AG04450 (cell line): ENCODE results near the gene RAD51. TPM values are rescaled to one million over a fixed set of nuclear protein-coding genes. Genes with fewer than 3 reads are reported as not detected.

Experiments
- CTCF ChIA-PET: fragments of 300-600, 350-600 bp; formaldehyde crosslinking; extraction: SDS; loops from one replicate; lab custom pipeline; 2022; ENCODE audit warnings: antibody characterized with exemption, inconsistent platforms; lab: Charles Lee
- POLR2A ChIA-PET: fragments of 350-600 bp; formaldehyde crosslinking; extraction: SDS; loops from one replicate; lab custom pipeline; 2021; ENCODE audit warnings: antibody characterized with exemption, inconsistent platforms; lab: Yijun Ruan, JAX
- DNase-seq: peaks from one replicate; pipeline ENCODE4 v3.0.0-alpha.2; 2011; ENCODE audit warnings: low read depth, low spot score
- H3K27ac ChIP-seq: one replicate; pipeline ENCODE4 v1.5.1; 2012; ENCODE audit warnings: low read depth, low read length, control low read depth
- H3K27me3 ChIP-seq: one replicate; pipeline ENCODE4 v1.6.0; 2012; ENCODE audit warnings: low read length; ENCODE audit not compliant: control insufficient read depth, insufficient read depth
- H3K4me3 ChIP-seq: 2 replicates; pipeline ENCODE4 v1.5.1; 2011; ENCODE audit warnings: mild to moderate bottlenecking, low read depth, low read length, control low read depth
- H3K9me3 ChIP-seq: 2 replicates; pipeline ENCODE4 v1.5.1; 2012; ENCODE audit warnings: low read length; ENCODE audit not compliant: control insufficient read depth, insufficient read depth
- CTCF ChIP-seq: IDR thresholded peaks from 2 replicates; pipeline ENCODE4 v1.5.1; 2011; ENCODE audit warnings: low read depth, low read length, control low read depth, inconsistent platforms
- polyA plus RNA-seq: library from polyadenylated mRNA; depleted of rRNA; stranded (reverse); fragments of >200 nt; gene quantifications from 2 replicates; pipeline ENCODE4 v1.2.3, GENCODE V29; 2011

Gene RAD51
- polyA plus RNA-seq, 1 experiment, result 6.0 TPM

GRCh38 chr15:40721701-40722100 lies 26.7 kb downstream of the RAD51 start:
- POLR2A ChIA-PET, result interaction anchor here (0.7 kb wide), 1 partner anchor 30 kb away, joined by 4 read pairs; no protein-coding TSS in a partner anchor
- no peak overlapping the region for H3K4me3 ChIP-seq
- no peak for DNase-seq
- no peak for TF ChIP-seq CTCF
- H3K9me3 ChIP-seq, result no peaks in the 10 kb centered on the region
- CTCF ChIA-PET, result interaction anchor here (0.6 kb wide), 1 partner anchor 13 kb away, joined by 10 read pairs; no protein-coding TSS in a partner anchor
- H3K27ac ChIP-seq, result no peak overlapping the region
- H3K27me3 ChIP-seq, result no peaks in the 10 kb centered on the region

- H3K27ac ChIP-seq, result no peak overlapping the region
- H3K4me3 ChIP-seq, result no peak overlapping the region
- TF ChIP-seq CTCF, result no peak
- no peaks in the 10 kb centered on the region for H3K9me3 ChIP-seq
- H3K27me3 ChIP-seq, result no peaks in the 10 kb centered on the region
- ChIA-PET CTCF (no interaction called here), POLR2A (interaction anchor here (0.6 to 0.7 kb wide), 2 partner anchors 30 to 39 kb away, joined by 4 read pairs; no protein-coding TSS in a partner anchor)
- DNase-seq, result no peak
Observed at GRCh38 chr15:40722354-40722753, 27.4 kb downstream of the RAD51 start.

GRCh38 chr15:40722934-40723333 lies 28.0 kb downstream of the RAD51 start:
- ChIA-PET CTCF (interaction anchor here (0.6 kb wide), 1 partner anchor 44 kb away, joined by 3 read pairs; no protein-coding TSS in a partner anchor), POLR2A (interaction anchor here (0.6 kb wide), 1 partner anchor 38 kb away, joined by 4 read pairs; no protein-coding TSS in a partner anchor)
- TF ChIP-seq CTCF, result no peak
- no peak overlapping the region for H3K27ac ChIP-seq
- DNase-seq, result no peak
- H3K4me3 ChIP-seq, result no peak overlapping the region
- no peaks in the 10 kb centered on the region for H3K9me3 ChIP-seq
- no peaks in the 10 kb centered on the region for H3K27me3 ChIP-seq

- Histone ChIP-seq H3K9me3 (no peaks in the 10 kb centered on the region), H3K4me3 (no peak overlapping the region), H3K27ac (no peak overlapping the region), H3K27me3 (no peaks in the 10 kb centered on the region)
- POLR2A ChIA-PET, result interaction anchor here (0.7 kb wide), 1 partner anchor 187 kb away, joined by 4 read pairs; no protein-coding TSS in a partner anchor
- CTCF ChIA-PET, result interaction anchor here (0.9 kb wide), 1 partner anchor 168 kb away, joined by 3 read pairs; no protein-coding TSS in a partner anchor
- TF ChIP-seq CTCF, result no peak
- DNase-seq, result no peak
Observed at GRCh38 chr15:40723919-40724318, 28.9 kb downstream of the RAD51 start.

- TF ChIP-seq CTCF, result no peak
- ChIA-PET CTCF (interaction anchor here (0.7 to 0.8 kb wide), 2 partner anchors 128 to 163 kb away, joined by 3 to 7 read pairs; partner anchors contain the start of gene VPS18), POLR2A (interaction anchor here (1.1 kb wide), 1 partner anchor 13 kb away, joined by 3 read pairs; no protein-coding TSS in a partner anchor)
- DNase-seq, result no peak
- Histone ChIP-seq H3K4me3 (no peak overlapping the region), H3K9me3 (no peaks in the 10 kb centered on the region), H3K27me3 (no peaks in the 10 kb centered on the region), H3K27ac (no peak overlapping the region)
Observed at GRCh38 chr15:40731034-40731433, 36.1 kb downstream of the RAD51 start.
